ENCODE results near the gene BCDIN3D. TPM values are rescaled to one million over a fixed set of nuclear protein-coding genes. Genes with fewer than 3 reads are reported as not detected.
"Not testable (repeated sequence)": the region's sequence is repeated elsewhere in the genome, so short reads cannot be mapped to it uniquely, and the experiment has no call there.

The BCDIN3D gene, protein sequence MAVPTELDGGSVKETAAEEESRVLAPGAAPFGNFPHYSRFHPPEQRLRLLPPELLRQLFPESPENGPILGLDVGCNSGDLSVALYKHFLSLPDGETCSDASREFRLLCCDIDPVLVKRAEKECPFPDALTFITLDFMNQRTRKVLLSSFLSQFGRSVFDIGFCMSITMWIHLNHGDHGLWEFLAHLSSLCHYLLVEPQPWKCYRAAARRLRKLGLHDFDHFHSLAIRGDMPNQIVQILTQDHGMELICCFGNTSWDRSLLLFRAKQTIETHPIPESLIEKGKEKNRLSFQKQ
- total RNA-seq, result 2.2 TPM

DNA sequence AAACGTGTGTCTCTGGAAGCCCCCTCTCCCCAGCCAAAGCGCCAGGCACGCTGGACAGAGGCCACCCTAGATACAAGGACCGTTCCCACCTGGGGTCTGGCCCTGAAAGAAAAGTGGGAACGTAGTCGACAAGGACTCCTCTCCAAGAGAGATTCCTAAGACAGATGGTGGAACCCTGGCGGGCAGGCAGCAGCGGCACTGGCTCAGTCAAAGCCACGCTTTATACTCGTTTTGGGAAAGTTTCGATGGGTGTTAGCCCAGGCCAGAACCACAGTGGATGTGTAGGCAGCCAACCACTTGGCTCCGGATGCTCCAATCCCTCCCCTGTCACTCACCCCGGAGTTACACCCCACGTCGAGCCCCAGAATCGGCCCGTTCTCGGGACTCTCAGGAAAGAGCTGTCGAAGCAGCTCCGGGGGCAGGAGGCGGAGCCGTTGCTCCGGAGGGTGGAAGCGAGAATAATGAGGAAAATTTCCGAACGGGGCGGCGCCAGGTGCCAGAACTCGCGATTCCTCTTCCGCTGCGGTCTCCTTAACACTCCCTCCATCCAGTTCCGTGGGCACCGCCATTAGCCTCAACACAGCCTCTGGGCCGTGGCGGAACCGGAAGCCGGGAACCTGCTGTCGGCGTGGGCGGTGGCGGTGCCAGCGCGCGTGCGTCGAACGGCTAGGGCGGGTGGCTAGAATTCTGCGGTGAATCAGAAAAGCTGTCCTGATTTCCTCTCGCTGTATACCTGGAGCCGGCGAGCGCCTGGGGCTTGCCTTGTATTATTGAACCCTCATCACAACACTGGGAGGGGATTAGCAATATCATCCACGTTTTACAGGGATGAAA, at the start of gene BCDIN3D:
Gene BCDIN3D (minus strand): TSS at position 588 of the 834 bp plus-strand sequence. CDS start 19 bp downstream, at position 569.
- peak; percentile 81 for DNase-seq

DNA sequence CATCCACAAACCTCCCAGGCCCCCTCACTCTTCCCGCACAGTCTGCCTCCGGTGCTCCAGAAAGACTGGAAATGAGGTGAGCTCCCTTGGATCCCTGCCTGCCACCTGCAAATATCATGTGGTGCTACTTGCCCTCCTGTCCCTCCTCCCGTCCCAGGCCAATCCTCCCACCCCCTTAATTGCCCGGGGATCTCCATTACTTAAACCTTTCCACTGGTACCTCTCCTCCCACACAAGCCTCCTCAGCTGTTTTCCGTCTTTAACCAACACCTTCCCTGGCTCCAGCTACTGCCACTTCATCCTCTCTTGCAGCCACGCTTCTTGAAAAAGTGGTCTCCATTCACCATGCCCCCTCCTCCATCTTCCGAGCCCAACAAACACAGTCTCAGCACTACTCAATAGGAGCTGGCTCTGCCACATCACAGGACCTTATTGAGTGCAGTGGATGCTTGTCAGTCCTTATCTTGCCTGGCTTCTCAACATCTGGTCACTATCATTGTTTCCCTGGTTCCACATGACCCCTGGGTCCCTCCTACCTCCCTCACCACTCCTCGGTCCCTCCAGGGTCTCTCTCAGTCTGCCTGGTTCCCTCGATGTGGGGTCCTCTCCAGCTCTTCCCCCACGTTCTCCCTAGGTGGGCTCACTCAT, 49.3 kb upstream of the BCDIN3D start:
- DNase-seq, result no peak

DNA sequence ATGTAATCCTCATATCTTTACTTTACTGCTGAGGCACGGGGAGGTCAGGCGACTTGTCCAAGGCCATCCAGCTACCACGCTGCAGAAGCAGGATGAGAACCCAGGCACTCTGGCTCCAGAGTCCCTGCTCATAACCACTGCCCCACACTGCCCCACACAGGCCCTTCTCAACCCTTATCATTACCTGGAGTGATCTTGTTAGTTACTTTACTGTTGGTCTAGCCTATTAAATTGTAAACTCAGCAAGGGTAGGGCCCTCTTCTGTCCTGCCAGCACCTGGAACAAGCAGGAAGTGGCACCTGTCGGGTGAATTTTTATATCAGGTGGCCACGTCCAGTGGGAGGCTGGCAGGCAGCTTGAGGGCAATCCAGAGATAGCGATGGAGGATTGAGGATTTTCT, 48.6 kb upstream of the BCDIN3D start:
- DNase-seq, result no peak

DNA sequence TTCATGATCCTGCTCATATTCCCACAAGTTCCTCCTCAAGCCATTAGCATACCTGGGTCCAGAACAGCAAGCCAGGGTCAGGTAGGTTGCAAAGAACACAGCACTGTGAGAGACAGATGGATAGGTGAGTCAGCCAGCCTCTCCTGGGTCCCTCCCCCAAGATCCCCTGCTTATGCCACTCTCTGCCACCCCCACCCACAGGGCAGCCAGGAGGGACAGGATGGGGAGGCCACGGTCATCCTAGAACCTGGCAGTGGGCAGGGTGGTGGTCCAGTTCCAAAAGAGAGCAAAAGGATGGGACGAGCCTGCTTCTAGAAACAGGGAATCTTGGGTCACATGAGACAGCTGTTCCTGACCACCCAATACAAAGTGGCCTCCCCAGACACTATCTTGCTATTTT, 48.1 kb upstream of the BCDIN3D start:
- no peak for DNase-seq

DNA sequence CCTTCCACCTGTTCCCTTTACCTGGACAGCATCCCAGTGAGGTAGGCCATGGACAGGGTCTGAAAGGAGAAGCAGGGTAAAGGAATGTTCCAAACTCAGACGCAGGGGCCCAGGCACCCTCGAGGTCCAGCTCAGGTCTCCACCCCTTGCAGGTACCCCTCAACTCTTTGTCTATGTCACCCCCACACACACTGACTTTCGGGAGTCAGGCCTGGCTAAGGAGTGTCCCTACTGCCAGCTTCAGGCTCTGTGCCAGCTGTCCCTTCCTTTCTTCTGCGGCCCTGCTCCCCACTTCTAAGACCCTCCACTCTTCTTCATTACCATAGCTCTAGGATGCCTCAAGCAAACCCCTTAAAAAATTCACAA, 47.2 kb upstream of the BCDIN3D start:
- no peak for DNase-seq

DNA sequence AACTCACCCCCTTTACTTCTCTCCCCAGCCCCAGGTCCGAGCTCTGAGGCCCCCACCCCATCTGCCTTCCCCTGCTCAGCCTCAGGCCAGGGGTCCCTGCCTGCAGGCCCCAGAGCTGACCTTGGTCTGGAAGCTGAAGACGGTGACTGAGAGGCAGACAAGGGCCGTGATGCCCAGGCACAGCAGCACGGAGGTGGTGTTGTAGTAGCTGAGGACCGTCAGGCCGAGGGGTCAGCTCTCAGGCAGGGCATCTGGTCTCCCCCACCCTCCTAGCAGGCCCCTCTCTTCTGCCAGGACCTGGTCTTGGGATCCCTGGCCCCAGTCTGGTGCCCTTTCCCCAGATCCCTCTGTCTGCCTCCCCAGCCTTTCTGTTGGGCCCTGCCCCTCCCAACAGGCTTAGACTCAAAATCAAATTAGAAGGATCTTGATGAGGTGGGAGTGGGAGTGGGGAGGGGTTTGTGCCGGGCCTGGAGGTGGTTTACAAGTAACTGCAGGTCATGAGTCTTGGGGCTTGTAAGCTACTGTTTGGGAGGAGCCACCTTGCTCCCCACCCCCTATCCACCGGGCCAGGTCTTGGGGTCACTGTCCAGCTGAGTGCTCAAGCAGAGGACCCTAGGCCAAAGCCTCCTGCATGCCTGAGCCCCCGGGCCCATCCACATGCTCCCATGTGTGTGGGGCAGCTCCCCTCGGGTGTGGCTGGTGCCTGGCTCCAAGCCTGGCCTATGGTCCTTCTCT, 46.6 kb upstream of the BCDIN3D start:
- DNase-seq, result no peak

DNA sequence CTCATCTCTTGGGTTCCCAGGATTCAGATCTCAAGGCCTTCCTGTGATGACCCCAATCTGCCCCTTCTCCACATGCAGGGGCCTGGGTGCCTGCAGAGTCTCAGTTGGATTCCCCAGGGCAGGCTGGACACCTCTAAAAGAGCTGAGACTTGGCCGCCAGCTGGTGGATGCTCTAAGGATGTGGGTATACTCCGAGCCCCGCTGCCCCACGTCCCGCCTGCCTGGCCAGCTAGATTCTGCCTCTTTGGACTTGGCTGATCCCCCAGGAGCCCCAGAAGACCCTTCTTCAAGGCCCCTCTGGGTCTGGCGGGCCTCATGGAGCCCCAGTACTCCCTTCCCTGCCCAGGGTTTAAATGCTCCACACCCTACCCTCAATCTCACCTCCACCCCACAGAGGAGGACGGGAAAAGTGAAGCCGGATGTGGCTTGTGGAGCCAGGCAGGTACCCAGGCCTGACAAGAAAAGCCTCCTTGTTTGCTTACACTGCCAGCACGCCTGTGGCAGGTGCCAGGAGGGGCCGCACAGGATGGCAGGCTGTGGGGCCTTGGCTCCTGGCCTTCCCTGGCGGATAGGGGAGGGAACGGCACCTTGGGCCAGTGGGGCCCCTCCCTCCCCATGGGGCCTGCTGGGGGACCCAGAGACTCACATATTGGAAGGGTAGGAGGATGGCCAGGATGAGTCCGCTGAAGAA, 45.7 kb upstream of the BCDIN3D start:
- no peak for DNase-seq

DNA sequence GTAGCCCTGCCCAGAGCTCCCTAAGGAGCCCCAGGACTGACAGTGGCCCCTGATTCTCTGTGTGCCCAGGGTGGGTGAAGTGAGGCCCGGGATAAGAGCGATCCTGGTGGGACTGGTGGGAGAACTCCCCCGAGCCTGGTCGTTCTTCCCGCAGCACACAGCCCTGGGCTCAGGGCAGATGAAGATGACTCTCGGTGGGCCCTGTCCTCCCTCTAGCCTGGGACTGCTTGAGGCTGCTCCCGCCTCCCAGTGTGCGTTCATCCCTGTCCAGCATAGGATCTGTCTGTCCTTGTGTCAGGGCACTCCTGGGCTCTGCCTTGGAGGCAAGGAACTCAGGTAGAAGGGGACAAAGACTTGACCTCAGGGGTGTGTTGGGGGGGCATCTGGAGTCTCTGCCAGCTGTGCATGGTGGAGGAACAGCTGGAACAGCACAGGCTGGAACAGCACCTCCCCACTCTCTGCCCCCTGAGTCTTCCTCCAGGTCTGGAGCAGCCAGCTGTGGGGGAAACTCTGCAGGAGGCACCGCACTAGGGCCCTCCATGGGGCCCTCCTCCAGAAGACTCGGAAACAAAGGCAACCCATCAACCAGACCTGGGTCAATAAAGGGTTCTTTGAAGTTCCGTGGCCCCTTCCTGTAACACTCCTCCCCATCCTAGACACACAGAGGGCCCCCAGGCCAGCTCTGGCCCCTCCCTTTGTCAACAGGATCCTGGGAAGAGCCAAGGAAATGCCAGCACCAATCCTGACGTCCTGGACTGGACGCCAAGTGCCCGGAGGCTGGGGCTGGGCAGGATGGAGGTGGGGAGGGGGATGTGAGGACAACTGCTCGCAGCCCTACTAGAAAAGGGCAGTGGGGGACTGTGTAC, 44.9 kb upstream of the BCDIN3D start:
- DNase-seq, result no peak

DNA sequence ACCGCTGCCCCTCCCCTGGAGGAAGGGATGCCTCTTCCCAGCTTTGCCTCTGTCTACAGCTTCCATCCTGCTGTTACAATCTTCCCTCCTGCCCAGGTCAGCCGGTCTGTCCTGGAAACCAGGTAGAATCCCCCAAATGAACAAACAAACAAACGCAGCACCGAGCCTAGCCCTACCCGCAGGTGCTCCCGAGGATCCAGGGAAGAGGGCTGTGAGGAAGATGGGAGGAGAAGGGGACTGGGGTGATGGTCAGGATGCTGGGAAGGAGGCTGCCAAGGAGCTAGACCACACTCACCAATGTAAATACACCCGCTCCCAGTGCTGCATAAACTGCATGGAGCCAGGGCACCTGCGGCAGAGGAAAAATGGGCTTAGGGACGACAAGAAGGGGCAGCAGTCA, 44.2 kb upstream of the BCDIN3D start:
- no peak for DNase-seq

DNA sequence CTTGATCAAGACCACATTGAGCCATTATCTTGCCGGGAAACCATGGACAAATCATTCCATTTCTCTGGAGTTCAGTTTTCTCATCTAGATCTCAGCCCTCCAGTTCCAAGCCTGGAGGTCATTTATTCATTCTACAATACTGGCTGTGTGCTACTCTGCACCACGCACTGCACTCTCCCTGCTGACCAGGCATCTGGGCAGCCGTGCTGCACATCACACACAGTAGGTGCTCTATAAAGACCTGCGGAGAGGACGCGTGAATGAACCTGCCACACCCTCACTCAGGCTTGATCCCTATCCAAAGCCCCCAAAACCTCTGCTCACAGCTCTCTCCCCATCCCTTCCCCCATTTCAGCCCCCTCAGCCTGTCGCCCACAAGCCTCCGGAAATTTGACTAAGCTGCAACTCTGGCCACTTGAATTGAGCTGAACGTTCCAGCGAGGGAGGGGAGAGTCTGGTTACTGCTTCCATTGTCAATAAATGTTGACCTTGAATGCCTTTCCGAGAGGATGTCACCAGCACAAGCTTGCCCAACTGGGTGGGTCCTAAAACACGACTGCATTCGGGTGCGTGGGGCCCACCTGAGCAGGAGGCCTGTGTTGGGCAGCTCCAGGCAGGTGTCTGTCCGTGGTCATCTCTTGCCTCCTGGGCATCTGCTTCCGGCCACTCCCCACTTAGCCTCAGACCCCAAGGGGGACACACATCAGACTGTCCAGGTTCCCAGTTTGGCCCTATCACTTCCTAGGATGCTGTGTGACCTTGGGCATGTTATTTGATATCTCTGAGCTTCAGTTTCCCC, 43.0 kb upstream of the BCDIN3D start:
- DNase-seq, result no peak

DNA sequence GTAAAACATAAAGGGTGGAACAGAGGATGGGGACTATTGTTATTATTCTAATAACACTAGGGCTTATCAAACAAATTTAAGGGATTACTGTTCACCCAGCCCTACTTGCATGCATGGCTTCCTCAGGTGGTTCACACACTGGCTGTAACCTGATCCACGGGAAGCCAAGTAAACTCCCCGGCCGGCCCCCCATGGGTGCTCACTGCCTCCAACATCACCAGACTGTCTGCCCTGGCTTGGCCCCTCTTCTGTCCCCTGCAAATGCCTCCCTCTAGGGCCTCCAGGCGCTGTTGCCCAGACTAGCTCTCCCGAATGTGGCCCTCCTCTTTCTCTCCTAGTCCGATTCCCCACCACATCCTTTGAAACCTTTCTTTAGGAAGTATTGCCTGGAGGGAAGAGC, 42.2 kb upstream of the BCDIN3D start:
- DNase-seq, result no peak

DNA sequence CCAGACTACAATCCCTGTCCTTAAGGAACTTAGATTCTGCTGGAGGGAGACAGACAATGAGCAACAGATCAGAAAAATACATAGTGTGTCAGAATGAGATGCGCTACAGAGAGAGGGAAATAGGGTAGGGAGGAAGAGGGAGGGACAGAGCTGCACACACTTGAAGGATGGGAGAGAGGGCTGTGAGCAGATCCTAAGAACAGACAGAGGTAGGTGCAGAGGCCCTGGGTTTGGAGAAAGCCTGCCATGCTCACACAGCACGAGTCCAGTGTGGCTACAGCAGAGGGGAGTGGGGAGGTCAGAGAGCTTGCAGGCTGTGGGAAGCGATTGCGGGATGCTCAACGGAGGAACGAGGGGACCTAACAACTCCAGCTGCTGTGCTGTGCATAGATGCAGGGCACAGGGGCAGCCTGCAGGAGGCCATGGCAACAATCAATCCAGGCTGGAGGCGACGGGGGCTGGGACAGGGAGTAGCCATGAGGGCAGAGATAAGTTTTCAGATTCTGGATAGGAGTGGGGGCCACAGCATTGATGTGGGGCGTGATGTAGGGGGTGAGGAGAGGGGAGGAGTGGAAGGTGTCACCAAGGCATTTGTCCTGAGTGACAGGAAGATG, 40.1 kb upstream of the BCDIN3D start:
- DNase-seq, result no peak

DNA sequence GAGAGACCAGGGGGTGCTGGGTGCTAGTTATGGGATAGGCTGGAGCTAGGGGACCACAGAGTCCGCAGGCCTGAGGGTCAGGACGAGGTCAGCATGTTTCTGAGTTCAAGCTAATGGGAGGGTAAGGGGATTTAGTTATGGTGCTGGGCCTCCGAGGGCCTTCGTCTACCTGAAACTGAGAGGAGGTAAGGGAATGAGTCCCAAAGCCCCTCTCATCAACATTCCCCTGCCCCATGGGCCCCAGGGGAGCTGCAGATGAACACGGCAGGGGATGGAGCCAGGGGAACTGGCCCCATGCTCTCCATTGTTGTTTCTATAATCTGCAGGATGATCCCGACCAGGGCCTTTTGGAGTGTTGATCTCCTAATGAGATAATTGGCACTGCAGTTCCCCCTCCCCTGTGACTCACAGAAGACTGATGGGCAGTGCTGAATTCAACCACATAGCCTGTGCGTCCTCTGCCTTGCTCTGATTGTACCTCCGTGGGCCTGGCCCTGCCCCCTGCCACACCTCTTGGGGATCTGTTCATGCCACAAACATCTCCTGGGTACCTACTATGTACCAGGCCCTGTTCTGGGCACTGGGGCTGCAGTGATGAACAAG, 39.4 kb upstream of the BCDIN3D start:
- no peak for DNase-seq

DNA sequence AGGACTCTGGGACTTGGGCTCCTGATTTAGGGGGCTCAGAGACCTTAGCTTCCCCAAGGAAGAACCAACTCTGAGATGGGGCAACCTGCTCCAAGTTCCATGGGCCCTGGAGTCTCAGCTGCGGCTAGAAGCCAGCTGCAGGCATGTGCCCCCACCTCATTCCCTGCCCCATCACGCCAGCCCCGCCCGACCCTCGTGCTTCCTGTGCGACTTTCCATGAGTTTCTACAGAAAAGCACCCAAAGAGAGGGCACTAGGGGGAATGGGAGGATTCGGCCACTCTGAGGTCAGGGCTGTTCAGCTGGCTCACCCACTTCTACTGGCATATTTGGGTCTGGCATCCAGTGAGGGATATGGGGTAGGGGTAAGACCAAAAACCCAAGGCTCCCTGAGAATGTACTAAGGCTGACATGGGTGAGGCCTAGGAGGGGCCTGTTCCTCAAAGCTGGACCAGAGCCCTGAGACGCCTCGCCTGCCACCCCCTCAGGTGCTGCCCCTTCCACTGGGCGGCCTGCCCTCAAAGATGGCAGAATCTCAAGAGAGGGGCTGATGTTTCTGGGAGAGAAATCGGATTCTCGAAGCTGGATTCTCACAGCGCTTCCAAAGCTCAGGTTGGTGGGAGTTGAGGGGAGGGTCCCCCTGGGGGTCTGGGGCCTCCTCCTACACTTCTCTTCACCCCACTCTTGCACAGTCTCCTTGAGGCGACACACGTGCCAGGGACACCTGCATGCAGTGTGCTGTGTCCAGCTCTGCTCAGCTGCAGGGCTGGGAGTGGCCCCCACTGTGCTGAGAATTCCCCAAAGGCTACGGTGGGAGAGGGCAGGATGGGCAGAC, 38.7 kb upstream of the BCDIN3D start:
- DNase-seq, result no peak

DNA sequence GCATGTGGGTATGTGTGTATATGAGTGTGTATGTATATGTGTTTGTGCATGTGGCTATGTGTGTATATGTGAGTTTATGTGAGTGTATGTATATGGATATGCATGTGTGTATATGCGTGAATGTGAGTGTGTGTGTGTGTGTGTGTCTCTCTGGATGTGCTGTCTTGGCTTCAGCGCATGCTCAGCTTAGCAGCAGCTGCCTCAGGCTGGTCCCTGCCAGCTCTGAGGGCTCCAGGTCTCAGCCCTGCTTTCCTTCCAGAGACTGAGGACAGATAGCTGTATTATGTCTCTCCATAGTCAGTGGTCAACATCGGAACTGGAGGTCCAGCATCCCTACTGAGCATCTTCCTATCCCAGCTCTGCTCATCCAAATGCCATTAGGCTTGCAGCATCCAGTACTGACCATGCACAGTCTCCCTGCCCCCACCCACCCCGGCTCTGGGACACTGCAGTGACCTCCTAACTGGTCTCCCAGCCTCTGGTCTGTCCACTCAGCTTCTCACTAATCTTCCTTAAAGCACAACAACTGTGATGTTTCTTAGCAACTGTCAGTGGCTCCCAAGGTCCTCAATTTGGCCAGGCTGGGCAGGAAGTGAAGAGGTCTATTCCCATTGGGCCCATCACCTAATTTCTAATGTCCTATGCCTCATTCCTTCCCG, 38.0 kb upstream of the BCDIN3D start:
- DNase-seq, result no peak

DNA sequence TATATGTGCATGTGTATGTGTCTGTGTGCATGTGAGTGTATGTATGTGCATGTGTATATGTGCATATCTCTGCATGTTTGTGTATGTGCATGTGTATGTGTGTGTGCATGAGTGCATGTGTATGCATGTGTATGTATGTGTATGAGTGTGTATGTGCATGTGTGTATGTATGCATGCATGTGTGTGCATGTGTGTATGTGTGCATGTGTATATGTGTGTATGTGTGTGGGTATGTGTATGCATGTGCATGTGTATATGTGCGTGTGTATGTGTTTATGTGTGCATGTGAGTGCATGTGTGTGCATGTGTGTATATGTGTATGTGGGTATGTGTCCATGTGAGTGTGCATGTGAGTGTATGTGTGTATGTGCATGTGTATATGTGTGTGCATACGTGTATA, 36.2 kb upstream of the BCDIN3D start:
- DNase-seq, result not testable (repeated sequence)

DNA sequence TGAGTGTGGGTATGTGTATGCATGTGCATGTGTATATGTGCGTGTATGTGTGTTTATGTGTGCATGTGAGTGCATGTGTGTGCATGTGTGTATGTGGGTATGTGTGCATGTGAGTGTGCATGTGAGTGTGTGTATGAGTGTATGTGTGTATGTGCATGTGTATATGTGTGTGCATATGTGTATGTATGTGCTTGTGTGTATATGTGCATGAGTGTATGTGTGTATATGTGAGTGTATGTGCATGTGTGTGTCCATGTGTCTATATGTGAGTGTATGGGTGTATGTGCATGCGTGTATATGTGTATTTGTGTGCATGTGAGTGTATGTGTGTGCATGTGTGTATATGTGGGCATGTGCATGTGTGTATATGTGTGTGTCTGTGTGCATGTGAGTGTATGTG, 35.1 kb upstream of the BCDIN3D start:
- DNase-seq, result no peak

DNA sequence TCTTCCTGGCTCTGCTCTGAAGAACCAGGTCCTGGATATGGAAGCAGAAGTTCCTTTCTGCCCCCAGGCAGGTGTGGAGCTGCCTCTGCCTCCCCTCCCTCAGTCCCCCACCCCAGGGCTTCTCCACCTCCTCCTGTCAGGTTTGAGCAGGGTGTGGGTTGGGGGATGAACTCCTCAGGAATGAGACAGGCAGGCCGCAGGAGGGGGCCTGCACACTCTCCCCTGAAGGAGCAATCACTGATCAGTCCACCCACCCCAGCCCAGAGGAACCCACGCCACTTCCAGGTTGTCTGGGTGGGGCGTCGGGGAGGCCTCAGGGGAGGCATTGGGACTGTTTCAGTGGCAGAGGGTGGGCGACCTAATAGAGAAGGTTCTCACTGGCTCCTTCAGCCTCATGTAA, 34.2 kb upstream of the BCDIN3D start:
- DNase-seq, result no peak

All from skin of body (tissue), 2 donors.